ENCODE measurements around the gene COL24A1.

- TF ChIP-seq YY1 (IDR thresholded peaks at IDR 0.05; ENCODE audit: low read depth, low read length) (no peak), TCF12 (IDR thresholded peaks at IDR 0.05; ENCODE audit: low read depth, low read length) (no peak), SP1 (IDR thresholded peaks at IDR 0.05; ENCODE audit: low read depth, low read length) (no peak), SP2 (IDR thresholded peaks at IDR 0.05; ENCODE audit: low read length) (no peak), GABPA (IDR thresholded peaks at IDR 0.05; ENCODE audit: borderline replicate concordance, insufficient read depth, low read length) (no peak), POLR2A (IDR thresholded peaks at IDR 0.05; ENCODE audit: control extremely low read depth in 1 of 2, low read depth in 2 of 2, low read length in 2 of 2) (no peak), EZH2 (IDR thresholded peaks at IDR 0.05; ENCODE audit: low read depth, low read length, severe bottlenecking) (no peak), POLR2AphosphoS5 (IDR thresholded peaks at IDR 0.05; ENCODE audit: low read depth, low read length) (no peak), RAD21 (IDR thresholded peaks at IDR 0.05 in 1 of 2, conservative IDR thresholded peaks at IDR 0.05 in 1 of 2; ENCODE audit: low read depth in 2 of 2, low read length in 2 of 2) (0 out of 4 replicates have a peak, but pooled peaks of 1 of the 2 experiments have one; percentile 2), EP300 (IDR thresholded peaks at IDR 0.05; ENCODE audit: borderline replicate concordance in 1 of 2, low read depth in 2 of 2, low read length in 2 of 2) (no peak), FOSL1 (IDR thresholded peaks at IDR 0.05; ENCODE audit: insufficient read depth, low read depth, low read length) (no peak), HDAC6 (IDR thresholded peaks at IDR 0.05; ENCODE audit: low read depth, low read length) (no peak), TEAD4 (IDR thresholded peaks at IDR 0.05; ENCODE audit: low read depth, low read length) (no peak)
- TF ChIP-seq, protein P1, sequence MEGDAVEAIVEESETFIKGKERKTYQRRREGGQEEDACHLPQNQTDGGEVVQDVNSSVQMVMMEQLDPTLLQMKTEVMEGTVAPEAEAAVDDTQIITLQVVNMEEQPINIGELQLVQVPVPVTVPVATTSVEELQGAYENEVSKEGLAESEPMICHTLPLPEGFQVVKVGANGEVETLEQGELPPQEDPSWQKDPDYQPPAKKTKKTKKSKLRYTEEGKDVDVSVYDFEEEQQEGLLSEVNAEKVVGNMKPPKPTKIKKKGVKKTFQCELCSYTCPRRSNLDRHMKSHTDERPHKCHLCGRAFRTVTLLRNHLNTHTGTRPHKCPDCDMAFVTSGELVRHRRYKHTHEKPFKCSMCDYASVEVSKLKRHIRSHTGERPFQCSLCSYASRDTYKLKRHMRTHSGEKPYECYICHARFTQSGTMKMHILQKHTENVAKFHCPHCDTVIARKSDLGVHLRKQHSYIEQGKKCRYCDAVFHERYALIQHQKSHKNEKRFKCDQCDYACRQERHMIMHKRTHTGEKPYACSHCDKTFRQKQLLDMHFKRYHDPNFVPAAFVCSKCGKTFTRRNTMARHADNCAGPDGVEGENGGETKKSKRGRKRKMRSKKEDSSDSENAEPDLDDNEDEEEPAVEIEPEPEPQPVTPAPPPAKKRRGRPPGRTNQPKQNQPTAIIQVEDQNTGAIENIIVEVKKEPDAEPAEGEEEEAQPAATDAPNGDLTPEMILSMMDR (IDR thresholded peaks at IDR 0.05; ENCODE audit: control extremely low read depth in 1 of 3, insufficient read depth in 1 of 3, low read depth in 1 of 3, low read length in 3 of 3), result no peak
Measured at GRCh38 chr1:86169625-86170024, 13.1 kb upstream of the COL24A1 start.

All from H1 (cell line).